Stimulated activated CD4-positive, alpha-beta T cell treated with anti-CD3 and anti-CD28 coated beads, Interleukin-12 subunit alpha, Interleukin-12 subunit beta, amount 100 ng/mL, for 4 hours (primary cell): ENCODE results near the gene IMPACT.

Source experiments
- DNase-seq: peaks from one replicate; pipeline ENCODE4 v3.0.0-alpha.2; 2020

Gene IMPACT

DNA sequence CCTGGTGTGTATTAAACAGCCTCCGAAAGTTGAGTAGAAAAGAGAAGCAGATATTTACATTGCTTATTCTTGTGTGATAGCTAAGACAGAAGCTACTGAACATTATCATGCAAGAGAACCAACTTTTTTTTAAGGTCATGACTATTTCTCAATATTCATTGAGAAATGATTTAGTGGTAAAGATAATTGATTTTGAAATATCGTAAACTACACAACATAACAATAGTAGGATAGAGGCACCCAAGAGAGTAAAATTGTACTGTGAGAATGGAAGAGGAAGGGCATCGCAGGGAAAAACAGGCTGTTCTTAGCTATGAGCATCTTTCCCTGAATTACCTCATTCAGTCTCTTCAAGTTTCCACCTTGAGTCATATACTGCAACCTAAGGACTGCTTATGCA, 59.2 kb downstream of the IMPACT start:
- no peak for DNase-seq

GRCh38 chr18:24486684-24487083, 60.2 kb downstream of the IMPACT start:
- no peak for DNase-seq

DNA sequence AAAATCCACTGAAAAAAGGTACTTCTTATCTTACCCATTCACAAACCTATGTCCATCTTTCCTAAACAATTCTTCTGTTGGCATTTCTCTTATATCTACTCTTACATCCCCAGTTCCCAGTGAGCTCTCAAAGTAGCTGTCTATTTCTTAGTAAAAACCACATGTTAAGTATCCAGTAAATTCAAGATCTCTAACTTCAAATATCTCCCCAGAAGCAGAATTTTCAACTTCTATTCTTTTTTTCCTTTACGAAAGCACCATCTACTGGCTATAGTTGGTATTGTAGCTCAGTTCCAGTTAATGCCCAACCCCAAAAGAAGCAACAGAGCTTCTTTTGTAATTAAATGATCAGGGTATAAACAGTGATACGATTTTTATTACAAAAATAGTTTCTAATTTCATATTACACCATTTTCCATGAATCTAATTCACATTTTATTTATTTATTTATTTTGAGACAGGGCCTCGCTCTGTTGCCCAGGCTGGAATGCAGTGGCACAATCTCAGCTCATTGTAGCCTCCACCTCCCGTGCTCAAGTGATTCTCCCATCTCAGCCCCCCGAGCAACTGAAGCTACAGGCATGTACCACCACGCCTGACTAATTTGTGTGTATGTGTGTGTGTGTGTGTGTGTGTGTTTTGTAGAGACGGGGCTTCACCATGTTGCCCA, 62.5 kb downstream of the IMPACT start:
- DNase-seq: no peak

GRCh38 chr18:24490539-24490938, 64.1 kb downstream of the IMPACT start:
- DNase-seq: no peak

DNA sequence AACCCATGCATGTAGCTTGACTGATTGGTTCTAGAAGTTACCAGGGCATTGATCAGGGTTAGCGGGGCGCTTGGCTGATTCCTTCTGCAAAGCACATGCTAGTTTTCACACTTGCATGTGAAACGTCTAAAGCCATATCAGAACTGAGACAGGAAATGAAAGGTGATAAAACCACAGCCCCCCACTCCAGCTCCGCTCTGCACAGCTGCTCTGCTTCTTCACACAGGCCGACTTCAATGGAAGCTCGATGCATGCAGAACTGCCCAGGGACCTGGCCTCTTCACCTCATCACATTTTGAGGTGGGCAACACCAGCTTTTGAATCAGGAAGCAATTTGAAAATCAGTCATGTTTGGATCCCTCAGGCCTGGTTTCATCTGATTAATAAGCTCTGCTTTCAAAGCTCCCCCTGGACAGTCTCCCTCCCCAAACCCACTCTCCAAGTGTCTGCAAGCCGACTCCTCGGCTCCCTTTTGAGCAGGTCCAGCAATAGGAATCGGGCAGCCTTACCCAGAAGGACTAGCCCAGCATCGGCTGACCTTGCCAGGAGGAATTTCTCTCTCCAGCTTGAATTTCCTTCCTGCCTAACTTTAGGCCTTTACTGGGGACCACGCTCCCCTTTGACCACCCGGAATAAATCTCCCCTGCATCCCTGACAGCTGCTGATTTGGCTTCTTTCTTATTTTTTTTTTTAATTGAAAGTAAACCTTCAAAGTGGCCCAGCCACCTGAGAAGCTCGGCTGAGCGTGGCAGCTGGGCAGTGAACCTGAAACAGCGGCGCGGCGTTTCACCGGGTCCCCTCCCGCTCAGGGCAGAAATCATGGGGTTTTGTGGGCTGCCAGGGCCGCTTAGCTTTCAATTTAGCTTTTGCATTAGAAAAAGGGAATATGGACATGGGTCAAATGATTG, 65.7 kb downstream of the IMPACT start:
- DNase-seq: no peak

- no peak for DNase-seq
These were observed 68.1 kb downstream of the IMPACT start for GRCh38 chr18:24494586-24494985.

GRCh38 chr18:24497031-24497754, 70.7 kb downstream of the IMPACT start:
- DNase-seq: no peak

- DNase-seq: no peak
These were observed 73.3 kb downstream of the IMPACT start for GRCh38 chr18:24499814-24500213.

GRCh38 chr18:24500217-24500616, 73.7 kb downstream of the IMPACT start:
- DNase-seq: no peak

- no peak for DNase-seq
These were observed 74.3 kb downstream of the IMPACT start for GRCh38 chr18:24500766-24501165.

DNA sequence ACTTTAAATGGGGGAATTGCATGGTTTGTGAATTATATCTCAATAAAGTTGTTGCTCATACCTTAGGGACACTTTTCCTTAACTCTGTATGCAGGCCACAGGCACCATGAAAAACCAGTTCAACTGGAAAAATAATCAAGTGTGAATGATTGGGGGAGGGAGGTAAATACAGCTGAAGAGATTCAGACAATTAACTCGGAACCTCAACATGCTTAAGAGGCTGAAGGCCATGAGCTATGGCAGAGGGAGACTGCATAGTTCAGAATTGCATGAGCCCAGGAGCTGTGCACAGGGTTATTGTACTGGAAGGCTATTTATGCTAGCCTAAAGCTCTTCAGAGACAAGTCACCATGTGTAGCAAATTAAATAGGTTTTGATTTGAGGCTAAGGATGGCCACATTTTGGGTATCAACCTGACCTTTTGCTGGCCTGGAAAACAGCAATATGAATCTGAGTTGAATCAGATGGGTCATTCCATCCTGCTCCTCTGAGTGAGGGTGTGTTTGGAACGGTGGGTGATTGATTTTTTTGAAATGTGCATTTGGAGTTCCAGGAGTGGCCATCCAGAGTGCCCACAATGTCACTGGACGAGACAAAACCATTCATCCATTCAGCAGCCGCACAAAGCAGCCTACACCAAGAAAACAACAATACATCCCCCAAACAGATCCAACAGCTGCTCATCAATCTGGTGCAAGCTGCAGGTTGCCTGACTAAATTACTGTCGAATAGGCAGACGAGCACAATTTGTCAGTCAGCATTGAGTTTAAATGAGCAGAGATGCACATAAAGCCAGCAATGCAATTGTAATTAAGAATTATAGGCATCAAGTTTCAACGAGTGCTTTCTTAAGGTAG, 76.4 kb downstream of the IMPACT start:
- DNase-seq: no peak
